T47D (cell line): Measurements from ENCODE around the gene PRUNE2.
A peak's percentile ranks its signal among the peaks of the same experiment; 100 is the strongest.

Experiments
- DNase-seq, 2 experiments: peaks; one replicate each; pipeline versions ENCODE4 v3.0.0 to v3.0.0-alpha.2; 2011 to 2012; ENCODE audit warnings: low read depth in 1 of 2, low spot score in 1 of 2
- JUND ChIP-seq: IDR thresholded peaks from 2 replicates; pipeline ENCODE4 v1.6.1; 2012; ENCODE audit warnings: low read depth
- in situ Hi-C: cut with HindIII; loops from 2 replicates; pipeline ENCODE4 v1.10.0; 2016; ENCODE audit warnings: low sequenced_read_pairs, low pct_unique_long_range_greater_than_20kb

Gene PRUNE2

GRCh38 chr9:76592974-76593347, 313.0 kb downstream of the PRUNE2 start:
- in situ Hi-C loops, result no loop called here
- no peak for DNase-seq
- no peak for TF ChIP-seq JUND

DNA sequence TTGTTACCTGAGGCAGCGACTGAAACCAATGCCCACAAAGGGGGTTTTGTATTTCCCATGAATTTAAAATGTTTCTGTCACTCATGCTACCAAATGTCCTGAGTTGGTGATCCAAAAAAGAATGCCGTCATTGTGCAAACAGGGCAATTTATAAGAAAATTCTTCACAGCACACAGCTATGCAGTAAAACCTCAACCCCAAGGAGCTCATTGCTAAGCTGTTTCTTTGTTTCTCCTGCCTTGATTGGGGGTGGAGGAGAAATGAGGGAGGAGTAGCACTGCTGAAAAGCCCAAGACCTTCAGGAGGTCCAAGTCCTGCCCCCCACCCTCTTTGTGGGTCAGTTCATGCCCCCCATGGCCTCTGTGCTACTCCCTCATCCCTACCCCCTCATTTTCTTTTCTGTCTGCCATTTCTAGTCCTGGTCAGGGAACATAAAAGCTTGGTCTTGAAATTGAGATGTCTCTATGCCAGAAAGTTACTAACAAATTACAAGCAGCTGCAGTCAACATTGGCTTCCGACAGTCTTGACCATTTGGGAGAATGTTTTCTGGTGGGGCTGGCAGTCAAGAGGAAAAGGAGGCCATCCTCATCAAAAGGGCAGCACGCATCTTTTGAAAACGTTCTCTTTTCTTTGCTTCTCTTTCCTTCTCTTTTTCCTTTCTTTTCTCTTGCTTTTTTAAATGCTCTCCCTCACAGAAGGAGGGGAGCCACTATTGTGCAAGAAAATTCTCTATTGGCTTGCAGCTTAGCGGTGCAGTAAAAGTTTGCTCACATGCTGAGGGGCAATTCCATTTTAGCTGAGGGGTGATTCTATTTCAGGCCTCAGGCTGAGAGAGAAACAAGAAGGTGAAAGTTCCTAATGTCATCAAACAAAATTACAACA, 313.6 kb downstream of the PRUNE2 start:
- DNase-seq, result no peak
- TF ChIP-seq JUND, result no peak
- in situ Hi-C loops, result no loop called here

- no peak for DNase-seq
- TF ChIP-seq JUND, result no peak
- in situ Hi-C loops, result no loop called here
These were observed 314.5 kb downstream of the PRUNE2 start for GRCh38 chr9:76591256-76591950.

GRCh38 chr9:76588316-76588715, 317.6 kb downstream of the PRUNE2 start:
- no peak for TF ChIP-seq JUND
- no peak for DNase-seq

DNA sequence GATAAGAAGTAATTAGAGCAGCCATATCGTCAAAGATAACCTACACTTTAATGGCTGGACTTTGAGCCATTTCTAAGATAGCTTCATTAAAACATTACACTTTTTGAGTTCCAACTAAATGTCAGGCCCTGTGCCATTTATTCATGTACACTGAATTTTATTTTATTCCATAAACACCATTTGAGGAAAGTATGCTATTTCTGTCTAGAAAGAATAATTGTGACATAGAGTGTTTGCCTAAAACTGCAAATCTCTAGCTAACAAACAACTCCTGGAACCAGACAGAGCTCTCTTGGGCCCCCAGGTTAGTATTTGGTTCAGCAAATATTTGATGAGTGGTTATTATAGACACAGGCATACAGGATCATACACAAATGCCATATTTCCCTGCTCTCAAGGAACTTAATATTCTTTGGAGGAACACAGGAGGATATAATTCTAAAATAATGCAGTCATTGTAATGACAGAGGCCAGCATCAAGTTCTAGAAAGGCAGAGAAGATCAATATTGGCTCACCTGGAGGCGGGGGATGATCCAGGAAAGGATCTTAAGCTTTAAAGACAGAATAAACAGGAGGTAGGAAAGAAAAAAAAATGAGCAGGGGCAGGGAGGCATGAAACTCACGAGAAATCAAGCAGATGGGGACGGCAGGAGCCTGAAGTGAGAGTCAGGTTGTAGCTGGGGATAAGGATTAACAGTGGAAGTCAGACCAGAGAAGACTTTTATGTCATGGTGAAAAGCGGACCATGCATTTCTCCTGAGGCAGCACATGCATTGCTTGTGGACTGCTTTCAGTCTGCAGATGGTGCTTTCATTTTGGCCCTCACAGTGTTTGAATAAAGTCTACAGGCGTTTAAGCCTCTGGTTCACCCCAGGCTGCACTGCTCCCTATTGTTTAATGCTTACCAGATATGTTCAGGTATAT, 319.3 kb downstream of the PRUNE2 start:
- in situ Hi-C loops, result no loop called here
- no peak for TF ChIP-seq JUND
- peak in 1 of 2 experiments; percentile 48 for DNase-seq

More at GRCh38 chr9:76588316-76588715, 317.6 kb downstream of the PRUNE2 start:
- in situ Hi-C loops, result no loop called here

GRCh38 chr9:76585487-76586389, 320.2 kb downstream of the PRUNE2 start:
- no peak for TF ChIP-seq JUND
- in situ Hi-C loops, result no loop called here
- no peak for DNase-seq

- in situ Hi-C loops, result no loop called here
- DNase-seq, result no peak
- no peak for TF ChIP-seq JUND
These were observed 322.7 kb downstream of the PRUNE2 start for GRCh38 chr9:76583256-76583655.

DNA sequence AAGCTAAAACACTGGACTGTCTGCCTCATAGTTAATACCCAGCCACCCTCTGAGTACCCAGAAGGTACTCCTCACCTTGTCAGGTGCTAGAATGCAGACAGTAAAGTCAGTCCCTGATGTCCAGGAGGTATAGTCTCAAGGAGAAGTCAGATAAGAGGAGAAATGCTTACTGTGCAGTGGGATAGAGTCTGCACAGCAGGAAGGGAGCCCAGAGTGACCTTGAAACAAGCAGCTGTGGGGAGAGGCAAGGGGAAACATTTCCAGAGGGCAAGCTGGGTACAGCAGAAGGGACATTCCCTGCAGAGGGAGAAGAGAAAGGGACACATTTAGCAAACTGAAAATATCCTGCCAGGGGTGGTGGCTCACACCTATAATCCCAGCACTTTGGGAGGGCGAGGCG, 324.2 kb downstream of the PRUNE2 start:
- TF ChIP-seq JUND, result no peak

GRCh38 chr9:76580820-76581219, 325.1 kb downstream of the PRUNE2 start:
- no peak for DNase-seq
- no peak for TF ChIP-seq JUND
- in situ Hi-C loops, result no loop called here

More for the DNA sequence above, 324.2 kb downstream of the PRUNE2 start:
- no peak for DNase-seq
- in situ Hi-C loops, result no loop called here

GRCh38 chr9:76580188-76580587, 325.7 kb downstream of the PRUNE2 start:
- in situ Hi-C loops, result no loop called here
- DNase-seq, result no peak
- no peak for TF ChIP-seq JUND

GRCh38 chr9:76576344-76576743, 329.6 kb downstream of the PRUNE2 start:
- no peak for DNase-seq
- in situ Hi-C loops, result no loop called here
- no peak for TF ChIP-seq JUND
